OCI-M2 (cell line): ENCODE results near the gene GPATCH11.

Experiments
- DNase-seq: peaks from one replicate; lab custom pipeline; 2025; ENCODE audit not compliant: unreplicated experiment; lab: John Stamatoyannopoulos, UW

The GPATCH11 gene

GRCh38 chr2:37083873-37084794, at the start of gene GPATCH11, which contains the start of gene HEATR5B:
Gene GPATCH11, plus strand, starts transcription at chr2:37084518. Its CDS starts 3,864 bp downstream, at chr2:37088382.
Gene HEATR5B, minus strand, starts transcription at chr2:37084372. Its CDS starts 958 bp downstream, at chr2:37083414.
- DNase-seq: peak; percentile 86

GRCh38 chr2:37037771-37038170, 46.5 kb upstream of the GPATCH11 start:
- DNase-seq: no peak

- DNase-seq: no peak
Measured at GRCh38 chr2:37039580-37039979, 44.7 kb upstream of the GPATCH11 start.

GRCh38 chr2:37052600-37053332, 31.6 kb upstream of the GPATCH11 start:
- DNase-seq: no peak

GRCh38 chr2:37059841-37060240, 24.5 kb upstream of the GPATCH11 start:
- DNase-seq: peak; percentile 70

GRCh38 chr2:37060446-37060845, 23.9 kb upstream of the GPATCH11 start:
- no peak for DNase-seq

- no peak for DNase-seq
Measured at GRCh38 chr2:37061013-37061711, 23.2 kb upstream of the GPATCH11 start.

GRCh38 chr2:37061776-37062175, 22.5 kb upstream of the GPATCH11 start:
- DNase-seq: no peak

- DNase-seq: no peak
Measured at GRCh38 chr2:37068686-37069085, 15.6 kb upstream of the GPATCH11 start.

GRCh38 chr2:37070931-37071330, 13.4 kb upstream of the GPATCH11 start:
- no peak for DNase-seq

- no peak for DNase-seq
Measured at GRCh38 chr2:37080266-37080665, 4.1 kb upstream of the GPATCH11 start.

GRCh38 chr2:37080689-37081088, 3.6 kb upstream of the GPATCH11 start:
- no peak for DNase-seq

- no peak for DNase-seq
Measured at GRCh38 chr2:37084797-37085196, 479 bp downstream of the GPATCH11 start.

GRCh38 chr2:37085731-37086147, 1.4 kb downstream of the GPATCH11 start:
- no peak for DNase-seq

GRCh38 chr2:37090019-37090477, 5.7 kb downstream of the GPATCH11 start:
- DNase-seq: no peak

GRCh38 chr2:37091873-37092272, 7.6 kb downstream of the GPATCH11 start:
- no peak for DNase-seq

- no peak for DNase-seq
Measured at GRCh38 chr2:37096568-37096967, 12.2 kb downstream of the GPATCH11 start.

- DNase-seq: no peak
Measured at GRCh38 chr2:37098416-37099118, 14.2 kb downstream of the GPATCH11 start.

- DNase-seq: no peak
Measured at GRCh38 chr2:37100054-37100453, 15.7 kb downstream of the GPATCH11 start.

- DNase-seq: no peak
Measured at GRCh38 chr2:37102588-37102987, 18.3 kb downstream of the GPATCH11 start.

- DNase-seq: no peak
Measured at GRCh38 chr2:37104178-37104577, 19.9 kb downstream of the GPATCH11 start.
